Effector memory CD4-positive, alpha-beta T cell (primary cell): ENCODE data around the gene ADARB2.

Experiments
- DNase-seq, 3 donors: peaks; one replicate each; pipeline ENCODE4 v3.0.0-alpha.2; 2020
- H3K27ac ChIP-seq: 2 replicates; pipeline ENCODE4 v1.7.0; 2013; ENCODE audit warnings: mild to moderate bottlenecking, low read length, moderate library complexity; ENCODE audit not compliant: insufficient read depth, poor library complexity, severe bottlenecking
- H3K27me3 ChIP-seq: replicated peaks from 2 replicates; pipeline ENCODE4 v1.7.0; 2013; ENCODE audit warnings: mild to moderate bottlenecking, low read length; ENCODE audit not compliant: insufficient read depth, control insufficient read depth, poor library complexity, severe bottlenecking
- H3K36me3 ChIP-seq: 2 replicates; pipeline ENCODE4 v1.7.0; 2013; ENCODE audit warnings: mild to moderate bottlenecking, low read length, moderate library complexity; ENCODE audit not compliant: control insufficient read depth, insufficient read depth
- H3K4me1 ChIP-seq: 2 replicates; pipeline ENCODE4 v1.7.0; 2013; ENCODE audit warnings: low read length, mild to moderate bottlenecking; ENCODE audit not compliant: control insufficient read depth, insufficient read depth, poor library complexity, severe bottlenecking
- H3K4me3 ChIP-seq: 2 replicates; pipeline ENCODE4 v1.7.0; 2013; ENCODE audit warnings: low read length, low read depth, mild to moderate bottlenecking; ENCODE audit not compliant: insufficient read depth, poor library complexity, severe bottlenecking
- H3K9me3 ChIP-seq: 2 replicates; pipeline ENCODE4 v1.7.0; 2013; ENCODE audit warnings: mild to moderate bottlenecking, low read length, moderate library complexity; ENCODE audit not compliant: control insufficient read depth

The ADARB2 gene

GRCh38 chr10:1454951-1455350 is 282.4 kb downstream of the ADARB2 start:
- Histone ChIP-seq H3K27ac (no peak overlapping the region), H3K9me3 (no peaks in the 10 kb centered on the region), H3K36me3 (no peaks in the 10 kb centered on the region), H3K27me3 (no peaks in the 10 kb centered on the region), H3K4me1 (no peaks in the 10 kb centered on the region), H3K4me3 (no peak overlapping the region)
- DNase-seq = no peak

DNA sequence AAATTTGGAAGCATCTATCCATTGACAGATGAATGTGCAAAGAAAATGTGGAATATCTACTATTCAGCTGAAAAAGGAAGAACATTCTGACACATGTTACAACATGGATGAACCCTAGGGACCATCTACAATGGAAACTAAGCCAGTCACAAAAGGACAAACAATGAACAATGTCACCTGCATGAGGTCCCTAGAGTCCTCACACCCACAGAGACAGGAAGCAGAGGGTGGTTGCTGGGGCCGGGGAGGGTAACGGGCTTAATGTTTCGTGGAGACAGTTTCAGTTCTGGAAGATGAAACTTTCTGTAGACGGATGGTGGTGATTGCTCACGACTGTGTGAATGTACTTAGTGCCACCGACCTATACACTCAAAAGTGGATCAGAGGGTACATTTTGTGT is 282.9 kb downstream of the ADARB2 start:
- Histone ChIP-seq H3K27me3 (no peaks in the 10 kb centered on the region), H3K9me3 (no peaks in the 10 kb centered on the region), H3K4me3 (no peak overlapping the region), H3K27ac (no peak overlapping the region), H3K4me1 (no peaks in the 10 kb centered on the region), H3K36me3 (no peaks in the 10 kb centered on the region)
- no peak for DNase-seq

- no peaks in the 10 kb centered on the region for H3K27me3 ChIP-seq
- H3K36me3 ChIP-seq = no peaks in the 10 kb centered on the region
- no peak for DNase-seq
- no peaks in the 10 kb centered on the region for H3K9me3 ChIP-seq
- no peaks in the 10 kb centered on the region for H3K4me1 ChIP-seq
- no peak overlapping the region for H3K27ac ChIP-seq
- H3K4me3 ChIP-seq = no peak overlapping the region
Measured at GRCh38 chr10:1452777-1453176, 284.5 kb downstream of the ADARB2 start.

DNA sequence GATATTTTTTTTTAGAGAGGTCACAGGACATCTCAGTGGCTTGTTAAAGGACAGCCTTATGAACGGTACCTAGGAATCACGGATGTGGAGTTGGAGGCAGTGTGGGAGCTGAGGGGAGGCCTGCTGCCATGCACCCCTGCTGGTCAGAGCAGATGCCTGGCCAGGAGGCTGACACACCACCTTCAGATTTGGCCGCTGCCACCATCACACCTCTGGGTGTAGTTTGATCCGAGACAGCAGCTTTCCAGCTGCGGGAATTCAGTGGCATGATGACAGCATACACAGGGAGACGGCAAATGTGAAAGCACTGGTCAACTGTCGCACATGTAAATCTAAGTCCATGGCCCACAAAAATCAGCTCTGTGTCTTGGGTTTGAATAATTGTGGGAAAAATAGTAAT is 285.4 kb downstream of the ADARB2 start:
- H3K4me1 ChIP-seq = no peaks in the 10 kb centered on the region
- no peak overlapping the region for H3K27ac ChIP-seq
- no peaks in the 10 kb centered on the region for H3K9me3 ChIP-seq
- no peak overlapping the region for H3K4me3 ChIP-seq
- no peaks in the 10 kb centered on the region for H3K36me3 ChIP-seq
- no peak for DNase-seq
- no peaks in the 10 kb centered on the region for H3K27me3 ChIP-seq

DNA sequence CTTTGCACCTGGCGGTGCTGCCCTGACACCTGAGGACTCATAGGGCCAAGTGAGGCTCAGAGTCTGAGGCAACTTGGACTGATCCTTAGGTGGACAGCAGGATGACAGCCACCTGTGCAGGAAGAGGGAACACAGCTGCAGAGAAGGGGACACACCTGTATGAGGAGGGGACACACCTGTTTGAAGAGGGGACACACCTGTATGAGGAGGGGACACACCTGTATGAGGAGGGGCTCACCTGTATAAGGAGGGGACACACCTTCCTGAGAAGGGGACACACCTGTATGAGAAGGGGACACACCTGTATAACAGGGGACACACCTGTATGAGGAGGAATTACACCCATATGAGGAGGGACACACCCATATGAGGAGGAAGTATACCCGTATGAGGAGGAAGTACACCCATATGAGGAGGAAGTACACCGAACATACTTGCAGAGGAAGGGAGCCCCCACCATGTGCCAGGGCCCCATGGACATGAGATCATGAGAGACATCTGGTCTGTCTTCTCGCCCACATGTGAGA is 285.9 kb downstream of the ADARB2 start:
- Histone ChIP-seq H3K27ac (no peak overlapping the region), H3K36me3 (no peaks in the 10 kb centered on the region), H3K27me3 (no peaks in the 10 kb centered on the region), H3K4me3 (no peak overlapping the region), H3K9me3 (no peaks in the 10 kb centered on the region), H3K4me1 (no peaks in the 10 kb centered on the region)
- no peak for DNase-seq

DNA sequence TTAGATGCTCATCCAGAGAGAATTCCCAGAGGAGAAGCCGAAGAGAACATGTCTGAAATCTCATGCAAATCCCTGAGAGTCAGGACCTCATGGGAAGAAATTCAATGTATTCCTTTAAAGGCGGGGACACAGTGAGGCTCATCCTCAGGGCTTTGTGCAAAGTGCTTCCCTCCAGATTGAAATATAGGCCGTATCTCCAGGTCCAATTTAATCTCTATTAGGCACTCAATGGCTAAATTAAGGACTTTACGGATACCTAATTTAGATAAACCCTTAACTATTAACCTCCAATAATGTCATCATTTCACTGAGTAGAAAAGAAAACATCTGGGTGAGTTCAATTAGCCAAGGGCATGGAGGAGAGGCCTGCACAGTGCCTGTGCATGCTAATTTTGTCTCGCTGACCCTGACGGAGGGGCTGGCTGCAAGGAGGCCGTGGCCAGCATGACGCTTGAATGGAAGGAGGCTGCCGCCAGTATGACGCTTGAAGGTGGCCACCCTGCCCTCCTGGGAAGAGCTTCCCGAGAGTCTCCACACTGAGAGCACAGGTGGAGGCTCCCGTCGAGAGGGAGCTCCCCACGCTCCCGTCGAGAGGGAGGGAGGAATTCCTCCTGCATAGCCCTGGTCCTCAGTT is 287.6 kb downstream of the ADARB2 start:
- Histone ChIP-seq H3K4me1 (no peaks in the 10 kb centered on the region), H3K4me3 (no peak overlapping the region), H3K36me3 (no peaks in the 10 kb centered on the region), H3K27ac (no peak overlapping the region), H3K9me3 (no peaks in the 10 kb centered on the region), H3K27me3 (no peaks in the 10 kb centered on the region)
- DNase-seq = no peak

- Histone ChIP-seq H3K4me3 (no peak overlapping the region), H3K36me3 (no peaks in the 10 kb centered on the region), H3K27me3 (no peaks in the 10 kb centered on the region), H3K9me3 (no peaks in the 10 kb centered on the region), H3K27ac (no peak overlapping the region), H3K4me1 (no peaks in the 10 kb centered on the region)
- DNase-seq = no peak
Measured at GRCh38 chr10:1449021-1449420, 288.3 kb downstream of the ADARB2 start.

DNA sequence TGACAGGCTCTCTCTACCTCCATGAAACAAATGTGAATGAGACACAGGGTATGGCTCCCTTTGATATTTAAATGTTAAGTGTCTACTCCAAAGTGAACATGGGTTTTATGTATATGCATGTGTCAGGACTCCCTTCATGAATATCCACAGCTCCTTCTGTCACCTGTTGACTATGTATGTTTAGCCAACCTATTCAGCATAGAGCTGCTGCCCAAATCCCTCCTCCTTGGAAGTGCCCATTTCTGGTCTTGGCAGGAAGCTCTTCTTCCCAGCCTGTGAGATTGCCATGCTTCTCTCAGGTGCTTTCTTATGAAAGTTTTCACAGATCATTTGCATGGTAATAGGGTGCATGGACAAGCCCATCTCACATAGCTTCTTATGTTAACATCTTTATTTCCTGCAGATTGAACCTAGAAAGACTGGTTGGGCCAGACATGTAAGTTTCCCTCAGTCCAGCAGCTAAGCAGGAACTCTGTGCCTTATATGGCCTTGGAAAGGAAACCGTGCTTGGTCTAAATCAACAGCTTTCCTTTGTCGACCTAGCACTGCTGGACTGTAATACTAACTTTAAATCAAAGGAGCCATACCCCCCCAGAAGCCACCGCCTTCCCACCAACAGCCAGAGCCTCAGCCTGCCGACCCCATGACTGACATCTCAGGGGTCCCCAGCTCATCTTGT is 288.9 kb downstream of the ADARB2 start:
- no peak overlapping the region for H3K4me3 ChIP-seq
- H3K27me3 ChIP-seq = no peaks in the 10 kb centered on the region
- H3K36me3 ChIP-seq = no peaks in the 10 kb centered on the region
- H3K4me1 ChIP-seq = no peaks in the 10 kb centered on the region
- H3K9me3 ChIP-seq = no peaks in the 10 kb centered on the region
- H3K27ac ChIP-seq = no peak overlapping the region
- no peak for DNase-seq

- H3K36me3 ChIP-seq = no peaks in the 10 kb centered on the region
- H3K27me3 ChIP-seq = no peaks in the 10 kb centered on the region
- no peak overlapping the region for H3K4me3 ChIP-seq
- no peaks in the 10 kb centered on the region for H3K4me1 ChIP-seq
- no peaks in the 10 kb centered on the region for H3K9me3 ChIP-seq
- DNase-seq = no peak
- H3K27ac ChIP-seq = no peak overlapping the region
Measured at GRCh38 chr10:1444826-1445225, 292.5 kb downstream of the ADARB2 start.

GRCh38 chr10:1440897-1441296 is 296.4 kb downstream of the ADARB2 start:
- H3K9me3 ChIP-seq = no peaks in the 10 kb centered on the region
- H3K27ac ChIP-seq = no peak overlapping the region
- no peak overlapping the region for H3K4me3 ChIP-seq
- no peak for DNase-seq
- no peaks in the 10 kb centered on the region for H3K36me3 ChIP-seq
- H3K4me1 ChIP-seq = no peaks in the 10 kb centered on the region
- no peaks in the 10 kb centered on the region for H3K27me3 ChIP-seq
